ENCODE measurements around the gene IER3IP1.

IER3IP1 gene

GRCh38 chr18:47113796-47114540, 62.2 kb downstream of the IER3IP1 start:
- Histone ChIP-seq H3K4me2 (ENCODE audit: low read length) (no peak overlapping the region), H3K4me3 (ENCODE audit: low read length) (no peak overlapping the region), H3F3A (ENCODE audit: control insufficient read depth, insufficient read depth) (no peaks in the 10 kb centered on the region), H4K20me1 (ENCODE audit: control insufficient read depth, insufficient read depth, low read depth, low read length) (no peaks in the 10 kb centered on the region), H3K79me2 (ENCODE audit: control insufficient read depth, low read length) (no peaks in the 10 kb centered on the region), H3K27ac (ENCODE audit: low read depth, low read length) (no peak overlapping the region), H3K4me1 (ENCODE audit: control insufficient read depth, low read length) (no peaks in the 10 kb centered on the region), H3K9me2 (replicated peaks; ENCODE audit: control insufficient read depth, low read length) (no peaks in the 10 kb centered on the region), H3K9me3 (ENCODE audit: control insufficient read depth, insufficient read depth, low read length) (no peaks in the 10 kb centered on the region), H3K27me3 (ENCODE audit: control insufficient read depth, low read length) (no peaks in the 10 kb centered on the region), H3K36me3 (ENCODE audit: control insufficient read depth, low read length) (peaks cover 27% of the 10 kb centered on the region)
- TF ChIP-seq, protein P1, sequence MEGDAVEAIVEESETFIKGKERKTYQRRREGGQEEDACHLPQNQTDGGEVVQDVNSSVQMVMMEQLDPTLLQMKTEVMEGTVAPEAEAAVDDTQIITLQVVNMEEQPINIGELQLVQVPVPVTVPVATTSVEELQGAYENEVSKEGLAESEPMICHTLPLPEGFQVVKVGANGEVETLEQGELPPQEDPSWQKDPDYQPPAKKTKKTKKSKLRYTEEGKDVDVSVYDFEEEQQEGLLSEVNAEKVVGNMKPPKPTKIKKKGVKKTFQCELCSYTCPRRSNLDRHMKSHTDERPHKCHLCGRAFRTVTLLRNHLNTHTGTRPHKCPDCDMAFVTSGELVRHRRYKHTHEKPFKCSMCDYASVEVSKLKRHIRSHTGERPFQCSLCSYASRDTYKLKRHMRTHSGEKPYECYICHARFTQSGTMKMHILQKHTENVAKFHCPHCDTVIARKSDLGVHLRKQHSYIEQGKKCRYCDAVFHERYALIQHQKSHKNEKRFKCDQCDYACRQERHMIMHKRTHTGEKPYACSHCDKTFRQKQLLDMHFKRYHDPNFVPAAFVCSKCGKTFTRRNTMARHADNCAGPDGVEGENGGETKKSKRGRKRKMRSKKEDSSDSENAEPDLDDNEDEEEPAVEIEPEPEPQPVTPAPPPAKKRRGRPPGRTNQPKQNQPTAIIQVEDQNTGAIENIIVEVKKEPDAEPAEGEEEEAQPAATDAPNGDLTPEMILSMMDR (IDR thresholded peaks at IDR 0.05; ENCODE audit: low read depth, low read length, poor library complexity, severe bottlenecking): no peak
- no peak for TF ChIP-seq EZH2phosphoT487 (IDR thresholded peaks at IDR 0.05; ENCODE audit: borderline replicate concordance, low read length)

DNA sequence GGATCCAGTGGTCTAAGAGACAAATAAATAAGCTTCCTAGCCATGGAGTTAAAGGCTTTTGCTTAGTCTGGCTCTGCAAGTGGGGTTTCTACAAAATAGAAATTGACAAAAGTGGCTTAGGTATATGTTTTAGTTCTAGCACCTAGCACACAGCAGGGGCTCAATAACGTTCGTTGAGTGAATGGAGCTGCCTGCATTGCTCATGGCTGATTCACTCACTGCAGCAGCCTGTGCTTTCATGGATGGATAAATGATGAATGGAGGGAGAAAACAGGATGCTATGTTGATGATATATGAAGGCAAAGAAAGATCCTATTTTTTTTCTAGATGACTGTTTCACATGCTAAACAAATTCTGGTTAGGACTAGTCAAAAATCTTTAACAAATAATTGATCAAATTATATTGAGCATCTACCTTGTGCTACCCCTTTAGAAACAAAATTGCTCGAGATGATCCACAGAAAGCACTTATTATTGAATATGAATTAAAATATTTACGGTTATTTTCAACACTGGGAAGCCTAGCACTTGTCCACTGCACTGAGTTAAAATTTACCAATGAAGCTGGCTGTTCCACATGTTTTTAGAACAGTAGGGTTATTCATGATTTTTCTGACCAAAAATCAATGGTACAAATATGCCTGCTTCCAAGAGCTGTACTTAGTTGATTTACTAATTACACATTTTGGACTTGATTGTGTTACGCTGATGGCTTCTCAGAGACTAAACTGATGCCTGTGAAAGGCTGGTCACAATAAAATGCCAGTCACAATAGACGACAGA, 65.5 kb downstream of the IER3IP1 start:
- no peaks in the 10 kb centered on the region for H3K79me2 ChIP-seq (ENCODE audit: control insufficient read depth, low read length)
- H3K9me2 ChIP-seq (replicated peaks; ENCODE audit: control insufficient read depth, low read length): no peaks in the 10 kb centered on the region
- no peak for TF ChIP-seq EZH2phosphoT487 (IDR thresholded peaks at IDR 0.05; ENCODE audit: borderline replicate concordance, low read length)
- TF ChIP-seq, protein P1 (IDR thresholded peaks at IDR 0.05; ENCODE audit: low read depth, low read length, poor library complexity, severe bottlenecking): no peak
- H3F3A ChIP-seq (ENCODE audit: control insufficient read depth, insufficient read depth): no peaks in the 10 kb centered on the region
- no peaks in the 10 kb centered on the region for H4K20me1 ChIP-seq (ENCODE audit: control insufficient read depth, insufficient read depth, low read depth, low read length)
- H3K27ac ChIP-seq (ENCODE audit: low read depth, low read length): no peak overlapping the region
- no peak overlapping the region for H3K4me3 ChIP-seq (ENCODE audit: low read length)
- H3K9me3 ChIP-seq (ENCODE audit: control insufficient read depth, insufficient read depth, low read length): no peaks in the 10 kb centered on the region
- H3K4me2 ChIP-seq (ENCODE audit: low read length): no peak overlapping the region
- peaks cover 31% of the 10 kb centered on the region for H3K36me3 ChIP-seq (ENCODE audit: control insufficient read depth, low read length)
- H3K4me1 ChIP-seq (ENCODE audit: control insufficient read depth, low read length): no peaks in the 10 kb centered on the region
- no peaks in the 10 kb centered on the region for H3K27me3 ChIP-seq (ENCODE audit: control insufficient read depth, low read length)

DNA sequence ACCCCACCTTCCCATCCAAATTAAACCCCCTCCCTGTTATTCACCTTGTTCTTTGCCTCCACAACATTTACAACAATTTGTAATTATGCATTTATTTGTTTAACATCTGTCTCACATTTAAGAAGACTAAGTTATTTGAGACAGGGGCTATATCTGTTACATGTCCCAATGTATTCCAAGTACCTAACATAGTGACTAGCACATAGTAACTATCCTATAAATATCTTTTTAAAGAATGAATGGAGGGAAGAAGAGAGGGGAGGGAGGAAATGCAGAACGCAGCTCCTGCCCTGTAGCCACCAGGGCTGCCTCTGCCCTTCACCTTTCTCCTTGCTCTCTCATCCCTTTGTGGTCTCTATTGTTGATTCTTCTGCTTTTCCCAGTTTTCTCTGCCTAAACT, 66.4 kb downstream of the IER3IP1 start:
- Histone ChIP-seq H3K9me2 (replicated peaks; ENCODE audit: control insufficient read depth, low read length) (no peaks in the 10 kb centered on the region), H4K20me1 (ENCODE audit: control insufficient read depth, insufficient read depth, low read depth, low read length) (no peaks in the 10 kb centered on the region), H3K9me3 (ENCODE audit: control insufficient read depth, insufficient read depth, low read length) (no peaks in the 10 kb centered on the region), H3K4me1 (ENCODE audit: control insufficient read depth, low read length) (no peaks in the 10 kb centered on the region), H3F3A (ENCODE audit: control insufficient read depth, insufficient read depth) (no peaks in the 10 kb centered on the region), H3K79me2 (ENCODE audit: control insufficient read depth, low read length) (no peaks in the 10 kb centered on the region), H3K27me3 (ENCODE audit: control insufficient read depth, low read length) (no peaks in the 10 kb centered on the region), H3K27ac (ENCODE audit: low read depth, low read length) (no peak overlapping the region), H3K36me3 (ENCODE audit: control insufficient read depth, low read length) (peaks cover 26% of the 10 kb centered on the region), H3K4me3 (ENCODE audit: low read length) (no peak overlapping the region), H3K4me2 (ENCODE audit: low read length) (no peak overlapping the region)
- TF ChIP-seq, protein P1 (IDR thresholded peaks at IDR 0.05; ENCODE audit: low read depth, low read length, poor library complexity, severe bottlenecking): no peak
- TF ChIP-seq EZH2phosphoT487 (IDR thresholded peaks at IDR 0.05; ENCODE audit: borderline replicate concordance, low read length): no peak
